Astrocyte (in vitro differentiated cells and primary cell): Measurements from ENCODE around the gene MCF2L2. TPM values are rescaled to one million over a fixed set of nuclear protein-coding genes. Genes with fewer than 3 reads are reported as not detected.

ENCODE experiments used
- DNase-seq: peaks from one replicate; pipeline ENCODE4 v3.0.0-alpha.2; 2010; ENCODE audit warnings: low read depth
- FAIRE-seq: peaks from 2 replicates; lab custom pipeline; 2011; peaks lifted over from hg19 to GRCh38; lab: Jason Lieb, UNC
- H2AFZ ChIP-seq: 2 replicates; pipeline ENCODE4 v1.6.0; 2012; ENCODE audit warnings: low read depth, low read length, inconsistent platforms
- H3K27ac ChIP-seq: 2 replicates; pipeline ENCODE4 v1.5.1; 2011; ENCODE audit warnings: low read depth, low read length, inconsistent platforms
- H3K27me3 ChIP-seq: 2 replicates; pipeline ENCODE4 v1.6.0; 2011; ENCODE audit warnings: low read length, inconsistent platforms; ENCODE audit not compliant: insufficient read depth
- H3K36me3 ChIP-seq: 2 replicates; pipeline ENCODE4 v1.5.1; 2011; ENCODE audit warnings: low read length, inconsistent platforms; ENCODE audit not compliant: insufficient read depth
- H3K4me1 ChIP-seq: 2 replicates; pipeline ENCODE4 v1.5.1; 2011; ENCODE audit warnings: low read length, inconsistent platforms; ENCODE audit not compliant: insufficient read depth
- H3K4me2 ChIP-seq: 2 replicates; pipeline ENCODE4 v1.6.0; 2012; ENCODE audit warnings: low read length, inconsistent platforms
- H3K4me3 ChIP-seq: 2 replicates; pipeline ENCODE4 v1.5.1; 2011; ENCODE audit warnings: low read depth, mild to moderate bottlenecking, low read length, inconsistent platforms; ENCODE audit not compliant: insufficient read depth
- H3K79me2 ChIP-seq: 2 replicates; pipeline ENCODE4 v1.6.0; 2012; ENCODE audit warnings: mild to moderate bottlenecking, low read length, inconsistent platforms; ENCODE audit not compliant: insufficient read depth
- H3K9ac ChIP-seq: 2 replicates; pipeline ENCODE4 v1.6.0; 2012; ENCODE audit warnings: mild to moderate bottlenecking, low read length, inconsistent platforms
- H3K9me3 ChIP-seq: 2 replicates; pipeline ENCODE4 v1.5.1; 2012; ENCODE audit warnings: low read depth, mild to moderate bottlenecking, low read length, inconsistent platforms; ENCODE audit not compliant: insufficient read depth
- H4K20me1 ChIP-seq: 2 replicates; pipeline ENCODE4 v1.6.0; 2012; ENCODE audit warnings: low read length, inconsistent platforms; ENCODE audit not compliant: insufficient read depth
- H3K27ac Mint-ChIP-seq: one replicate; pipeline ENCODE4 v1.8.0; 2021; ENCODE audit warnings: mild to moderate bottlenecking, mixed read lengths; ENCODE audit not compliant: unreplicated experiment
- H3K27me3 Mint-ChIP-seq: one replicate; pipeline ENCODE4 v1.8.0; 2021; ENCODE audit warnings: low read depth, mixed read lengths; ENCODE audit not compliant: unreplicated experiment
- H3K36me3 Mint-ChIP-seq: one replicate; pipeline ENCODE4 v1.8.0; 2021; ENCODE audit warnings: low read depth, mixed read lengths; ENCODE audit not compliant: unreplicated experiment
- H3K4me1 Mint-ChIP-seq: one replicate; pipeline ENCODE4 v1.8.0; 2021; ENCODE audit warnings: low read depth, mixed read lengths; ENCODE audit not compliant: unreplicated experiment
- H3K4me3 Mint-ChIP-seq: one replicate; pipeline ENCODE4 v1.8.0; 2021; ENCODE audit warnings: mild to moderate bottlenecking, moderate library complexity, mixed read lengths; ENCODE audit not compliant: unreplicated experiment
- H3K9me3 Mint-ChIP-seq: one replicate; pipeline ENCODE4 v1.8.0; 2021; ENCODE audit warnings: mild to moderate bottlenecking, mixed read lengths; ENCODE audit not compliant: unreplicated experiment
- EZH2 ChIP-seq: IDR thresholded peaks from 2 replicates; pipeline ENCODE4 v1.6.1; 2012; ENCODE audit warnings: mild to moderate bottlenecking, low read length, inconsistent platforms; ENCODE audit not compliant: insufficient read depth
- total RNA-seq: library from RNA; stranded (reverse); gene quantifications from 2 replicates; pipeline ENCODE4 v1.2.1, GENCODE V29; 2021
- TF ChIP-seq, protein P1 (sequence below): IDR thresholded peaks from 2 replicates; pipeline ENCODE4 v1.5.1; 2011; ENCODE audit warnings: low read depth, mild to moderate bottlenecking, inconsistent platforms, low read length, moderate library complexity; ENCODE audit not compliant: insufficient read depth

MCF2L2 gene
- total RNA-seq, 1 donor from 2014 or later, result 0.89 TPM

DNA sequence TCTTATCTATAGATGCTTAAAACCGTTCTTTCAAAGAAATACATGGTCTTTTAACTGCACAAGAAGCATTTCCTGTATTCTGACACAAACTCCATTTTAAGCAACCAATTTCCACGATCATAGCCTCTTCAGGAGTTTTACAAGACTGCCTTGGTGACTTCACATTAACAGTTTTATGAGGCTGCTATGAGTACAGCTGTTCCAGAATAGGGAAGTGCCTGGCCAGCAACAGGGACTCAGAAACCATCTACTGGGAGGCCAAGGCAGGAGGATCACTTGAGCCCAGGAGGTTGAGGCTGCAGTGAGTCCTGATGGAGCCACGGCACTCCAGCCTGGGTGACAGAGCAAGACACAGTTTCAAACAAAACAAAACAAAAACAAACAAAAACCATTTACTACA is 96.9 kb downstream of the MCF2L2 start:
- H3K79me2 ChIP-seq, result no peaks in the 10 kb centered on the region
- Mint-ChIP-seq H3K27ac (peak overlapping the region; percentile 55), H3K36me3 (peaks cover 2% of the 10 kb centered on the region), H3K4me1 (peaks cover 15% of the 10 kb centered on the region), H3K4me3 (no peak overlapping the region), H3K27me3 (no peaks in the 10 kb centered on the region), H3K9me3 (no peaks in the 10 kb centered on the region)
- no peak for FAIRE-seq
- no peaks in the 10 kb centered on the region for H3K27me3 ChIP-seq
- no peak overlapping the region for H3K4me2 ChIP-seq
- no peak overlapping the region for H3K27ac ChIP-seq
- no peaks in the 10 kb centered on the region for H3K36me3 ChIP-seq
- H3K4me3 ChIP-seq, result no peak overlapping the region
- no peak overlapping the region for H3K9ac ChIP-seq
- no peaks in the 10 kb centered on the region for H3K9me3 ChIP-seq
- no peak overlapping the region for H2AFZ ChIP-seq
- H4K20me1 ChIP-seq, result no peaks in the 10 kb centered on the region
- TF ChIP-seq EZH2, result no peak
- TF ChIP-seq, protein P1, sequence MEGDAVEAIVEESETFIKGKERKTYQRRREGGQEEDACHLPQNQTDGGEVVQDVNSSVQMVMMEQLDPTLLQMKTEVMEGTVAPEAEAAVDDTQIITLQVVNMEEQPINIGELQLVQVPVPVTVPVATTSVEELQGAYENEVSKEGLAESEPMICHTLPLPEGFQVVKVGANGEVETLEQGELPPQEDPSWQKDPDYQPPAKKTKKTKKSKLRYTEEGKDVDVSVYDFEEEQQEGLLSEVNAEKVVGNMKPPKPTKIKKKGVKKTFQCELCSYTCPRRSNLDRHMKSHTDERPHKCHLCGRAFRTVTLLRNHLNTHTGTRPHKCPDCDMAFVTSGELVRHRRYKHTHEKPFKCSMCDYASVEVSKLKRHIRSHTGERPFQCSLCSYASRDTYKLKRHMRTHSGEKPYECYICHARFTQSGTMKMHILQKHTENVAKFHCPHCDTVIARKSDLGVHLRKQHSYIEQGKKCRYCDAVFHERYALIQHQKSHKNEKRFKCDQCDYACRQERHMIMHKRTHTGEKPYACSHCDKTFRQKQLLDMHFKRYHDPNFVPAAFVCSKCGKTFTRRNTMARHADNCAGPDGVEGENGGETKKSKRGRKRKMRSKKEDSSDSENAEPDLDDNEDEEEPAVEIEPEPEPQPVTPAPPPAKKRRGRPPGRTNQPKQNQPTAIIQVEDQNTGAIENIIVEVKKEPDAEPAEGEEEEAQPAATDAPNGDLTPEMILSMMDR, result no peak
- DNase-seq, result no peak
- H3K4me1 ChIP-seq, result peaks cover 8% of the 10 kb centered on the region

DNA sequence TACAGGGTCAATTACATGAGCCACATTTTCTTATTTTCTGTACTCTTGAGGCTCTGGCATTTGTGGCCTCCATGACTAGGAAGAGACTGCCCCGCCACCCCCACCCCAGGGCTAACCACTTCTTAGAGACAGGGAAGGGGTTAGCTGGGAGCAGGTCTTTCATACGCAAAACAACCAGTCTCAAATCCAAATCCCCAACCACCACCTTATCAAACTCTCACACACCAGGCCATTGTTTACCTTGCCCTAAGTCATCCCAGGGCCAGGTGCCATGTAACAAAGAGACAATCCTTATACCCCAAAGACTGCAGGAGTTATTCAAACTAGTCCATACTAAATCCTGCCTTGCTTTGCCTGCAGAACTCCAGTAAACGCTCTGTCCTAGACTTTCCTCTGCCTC is 97.5 kb downstream of the MCF2L2 start:
- Histone ChIP-seq H3K36me3 (no peaks in the 10 kb centered on the region), H3K4me1 (peaks cover 8% of the 10 kb centered on the region), H3K4me2 (no peak overlapping the region), H3K79me2 (no peaks in the 10 kb centered on the region), H3K27me3 (no peaks in the 10 kb centered on the region), H4K20me1 (no peaks in the 10 kb centered on the region), H3K27ac (no peak overlapping the region), H2AFZ (no peak overlapping the region), H3K9ac (no peak overlapping the region), H3K4me3 (no peak overlapping the region), H3K9me3 (no peaks in the 10 kb centered on the region)
- FAIRE-seq (no peak), DNase-seq (no peak)
- Mint-ChIP-seq H3K27ac (peak overlapping the region; percentile 55), H3K36me3 (peaks cover 2% of the 10 kb centered on the region), H3K9me3 (no peaks in the 10 kb centered on the region), H3K27me3 (no peaks in the 10 kb centered on the region), H3K4me3 (no peak overlapping the region), H3K4me1 (peaks cover 15% of the 10 kb centered on the region)
- TF ChIP-seq, protein P1, result no peak
- TF ChIP-seq EZH2, result no peak

DNA sequence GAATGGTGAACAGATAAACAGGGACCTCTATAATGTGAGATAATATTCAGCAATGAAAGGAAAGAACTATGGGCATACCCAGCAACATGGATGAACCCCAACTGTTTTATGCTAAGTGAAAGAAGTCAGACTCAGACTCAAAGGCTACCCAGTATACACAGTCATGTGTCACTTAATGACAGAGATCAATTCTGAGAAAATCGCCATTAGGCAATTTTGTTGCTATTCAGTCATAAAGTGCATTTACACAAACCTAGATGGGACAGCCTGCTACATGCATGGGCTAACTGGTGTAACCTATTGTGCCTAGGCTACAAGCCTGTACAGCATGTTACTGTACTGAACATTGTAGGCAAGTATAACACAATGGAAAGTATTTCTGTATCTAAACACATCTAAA is 98.9 kb downstream of the MCF2L2 start:
- no peaks in the 10 kb centered on the region for H3K27me3 ChIP-seq
- H3K79me2 ChIP-seq, result no peaks in the 10 kb centered on the region
- DNase-seq (no peak), FAIRE-seq (no peak)
- H2AFZ ChIP-seq, result no peak overlapping the region
- no peak overlapping the region for H3K27ac ChIP-seq
- no peaks in the 10 kb centered on the region for H3K9me3 Mint-ChIP-seq
- peaks cover 8% of the 10 kb centered on the region for H3K4me1 ChIP-seq
- no peaks in the 10 kb centered on the region for H3K9me3 ChIP-seq
- TF ChIP-seq, protein P1, result no peak
- TF ChIP-seq EZH2, result no peak
- H3K27ac Mint-ChIP-seq, result no peak overlapping the region
- no peak overlapping the region for H3K9ac ChIP-seq
- peaks cover 2% of the 10 kb centered on the region for H3K36me3 Mint-ChIP-seq
- no peak overlapping the region for H3K4me2 ChIP-seq
- no peaks in the 10 kb centered on the region for H3K27me3 Mint-ChIP-seq
- no peak overlapping the region for H3K4me3 ChIP-seq
- peaks cover 15% of the 10 kb centered on the region for H3K4me1 Mint-ChIP-seq
- H3K36me3 ChIP-seq, result no peaks in the 10 kb centered on the region
- no peak overlapping the region for H3K4me3 Mint-ChIP-seq
- no peaks in the 10 kb centered on the region for H4K20me1 ChIP-seq
